BLaER1 treated with 17β-estradiol and CSF1 and Interleukin-3, amounts not matched to agents 10 nM and 100 nM (cell line): Measurements from ENCODE around the gene LINGO4.

Experiments
- H3K27ac ChIP-seq, 11 experiments: shearing (Covaris generic); formaldehyde crosslinking; 2 replicates each; pipeline ENCODE4 v1.8.1; 2022
- H3K27me3 ChIP-seq, 11 experiments: shearing (Covaris generic); formaldehyde crosslinking; 2 replicates each; pipeline ENCODE4 v1.8.1; 2022
- H3K36me3 ChIP-seq, 11 experiments: shearing (Covaris generic); formaldehyde crosslinking; 2 replicates each; pipeline ENCODE4 v1.8.1; 2022
- H3K4me1 ChIP-seq, 10 experiments: shearing (Covaris generic); formaldehyde crosslinking; 2 replicates each; pipeline ENCODE4 v1.8.1; 2022
- H3K4me2 ChIP-seq, 11 experiments: shearing (Covaris generic); formaldehyde crosslinking; 2 replicates each; pipeline ENCODE4 v1.8.1; 2022
- H3K4me3 ChIP-seq, 10 experiments: shearing (Covaris generic); formaldehyde crosslinking; 2 replicates each; pipeline ENCODE4 v1.8.1; 2022
- H3K9ac ChIP-seq, 11 experiments: shearing (Covaris generic); formaldehyde crosslinking; 2 replicates each; pipeline ENCODE4 v1.8.1; 2022
- H3K9me3 ChIP-seq, 11 experiments: shearing (Covaris generic); formaldehyde crosslinking; replicated peaks in 1 of 11; 2 replicates each; pipeline ENCODE4 v1.8.1; 2022
- H4K20me1 ChIP-seq, 11 experiments: shearing (Covaris generic); formaldehyde crosslinking; 2 replicates each; pipeline ENCODE4 v1.8.1; 2022
- Cebpa-rat ChIP-seq, 11 experiments: shearing (Covaris generic); IDR thresholded peaks; 2 replicates each; pipeline ENCODE4 v1.8.1; 2022

The LINGO4 gene

DNA sequence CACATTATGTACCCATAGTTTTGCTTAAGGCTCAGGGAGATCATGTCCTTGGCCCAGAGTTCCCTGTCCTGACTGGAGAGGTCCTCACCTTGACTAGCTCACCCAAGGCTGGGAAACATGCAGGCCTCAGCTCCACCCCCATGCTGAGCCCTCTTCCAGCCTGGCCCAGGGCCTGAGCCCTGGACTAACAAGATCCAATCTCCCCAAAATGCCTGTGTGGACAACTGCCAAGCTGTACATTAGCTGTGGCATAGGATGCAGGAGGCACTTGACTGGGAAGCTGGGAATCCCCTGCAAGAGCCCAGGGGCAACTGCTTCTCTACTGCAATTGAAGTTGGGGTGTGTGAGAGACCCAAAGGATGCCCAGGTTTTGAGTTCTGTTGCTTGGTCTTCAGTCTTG lies 2.1 kb downstream of the LINGO4 start:
- Histone ChIP-seq H3K36me3 (no peaks in the 10 kb centered on the region), H3K27ac (no peak overlapping the region), H3K4me2 (peak overlapping the region in 9 of 11 experiments; percentile 87 to 99 (median 93); a peak in 18 of 22 replicates), H3K4me3 (no peak overlapping the region), H3K27me3 (peaks cover 0 to 13% (median 0%) of the 10 kb centered on the region in 11 experiments; a peak in 3 of 22 replicates), H3K4me1 (peaks cover 49 to 93% (median 88%) of the 10 kb centered on the region in 10 experiments), H4K20me1 (peaks cover 0 to 32% (median 0%) of the 10 kb centered on the region in 11 experiments; a peak in 5 of 22 replicates), H3K9me3 (no peaks in the 10 kb centered on the region), H3K9ac (no peak overlapping the region)
- no peak for TF ChIP-seq Cebpa-rat (IDR thresholded peaks at IDR 0.05)

DNA sequence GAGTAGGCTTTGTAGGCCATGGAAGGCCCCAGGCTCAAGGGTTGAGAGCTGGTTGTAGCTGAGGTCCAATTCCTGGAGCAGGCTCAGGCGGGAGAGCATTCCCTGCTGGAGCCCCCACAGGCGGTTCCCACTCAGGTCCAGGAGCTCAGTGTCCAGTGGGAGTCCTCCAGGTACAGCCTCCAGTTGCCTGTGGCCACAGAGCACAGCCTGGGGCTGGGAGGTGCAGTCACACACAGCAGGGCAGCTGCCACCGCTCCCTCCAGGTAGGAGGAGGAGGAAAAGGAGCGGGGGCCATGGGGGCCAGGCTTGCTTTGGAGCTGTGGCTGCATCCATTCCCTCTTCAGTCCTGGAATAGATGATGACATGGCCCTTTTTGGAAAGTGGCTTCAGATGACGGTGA lies 2.8 kb downstream of the LINGO4 start:
- no peak for TF ChIP-seq Cebpa-rat (IDR thresholded peaks at IDR 0.05)
- peaks cover 0 to 32% (median 0%) of the 10 kb centered on the region in 11 experiments; a peak in 5 of 22 replicates for H4K20me1 ChIP-seq
- peak overlapping the region in 9 of 11 experiments; percentile 87 to 99 (median 93); a peak in 14 of 22 replicates for H3K4me2 ChIP-seq
- peaks cover 41 to 85% (median 80%) of the 10 kb centered on the region in 10 experiments for H3K4me1 ChIP-seq
- H3K9me3 ChIP-seq, result no peaks in the 10 kb centered on the region
- no peak overlapping the region for H3K27ac ChIP-seq
- no peak overlapping the region for H3K4me3 ChIP-seq
- H3K27me3 ChIP-seq, result peaks cover 0 to 13% (median 0%) of the 10 kb centered on the region in 11 experiments; a peak in 3 of 22 replicates
- H3K36me3 ChIP-seq, result no peaks in the 10 kb centered on the region
- H3K9ac ChIP-seq, result no peak overlapping the region

DNA sequence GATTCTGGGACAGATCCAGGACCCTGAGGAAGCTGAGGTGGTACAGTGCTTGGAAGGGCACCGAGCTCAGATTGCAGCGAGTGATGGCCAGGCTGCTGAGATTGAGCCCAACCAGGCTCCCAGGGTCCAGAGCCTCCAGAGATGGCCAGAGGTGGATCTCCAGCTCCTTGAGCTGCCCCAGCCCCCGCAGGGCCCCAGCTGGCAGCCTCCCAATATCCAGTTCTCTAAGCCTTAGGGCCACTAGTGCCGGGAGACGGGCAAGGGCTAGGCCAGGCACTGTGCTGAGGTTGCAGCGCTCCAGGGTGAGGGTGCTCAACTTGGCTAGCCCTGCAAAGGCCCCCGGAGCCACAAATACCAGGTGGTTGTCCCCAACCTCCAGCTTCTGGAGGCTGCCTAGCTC lies 3.4 kb downstream of the LINGO4 start:
- Histone ChIP-seq H3K9ac (no peak overlapping the region), H3K4me2 (peak overlapping the region in 8 of 11 experiments; percentile 87 to 99 (median 94); a peak in 11 of 22 replicates)

DNA sequence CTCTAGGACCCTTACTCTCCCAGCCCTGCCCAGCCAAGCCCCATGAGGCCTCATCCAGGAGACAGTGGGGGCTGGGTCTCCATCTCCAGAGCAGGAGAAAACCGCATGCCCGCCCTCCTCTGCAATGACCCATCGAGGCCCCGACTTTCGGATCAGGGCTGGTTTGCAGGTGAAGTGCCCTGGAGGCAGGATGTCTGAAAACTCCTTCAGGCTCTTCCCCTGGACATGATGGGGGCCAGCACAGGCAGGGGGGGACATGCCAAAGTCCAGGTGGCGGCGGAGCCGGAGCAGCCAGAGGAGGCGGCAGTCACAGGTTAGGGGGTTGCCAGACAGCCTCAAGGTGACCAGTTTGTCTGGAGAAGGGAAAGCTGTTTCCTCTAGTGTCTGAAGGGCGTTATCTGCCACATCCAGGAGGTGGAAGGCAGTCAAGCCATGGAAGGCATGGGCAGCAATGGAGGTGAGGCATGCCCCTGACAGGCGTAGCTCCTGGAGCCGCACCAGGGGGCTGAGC lies 3.9 kb downstream of the LINGO4 start:
- Histone ChIP-seq H3K4me1 (peaks cover 38 to 79% (median 70%) of the 10 kb centered on the region in 10 experiments), H3K9me3 (no peaks in the 10 kb centered on the region), H4K20me1 (peaks cover 0 to 32% (median 0%) of the 10 kb centered on the region in 11 experiments; a peak in 5 of 22 replicates), H3K27me3 (peaks cover 0 to 13% (median 0%) of the 10 kb centered on the region in 11 experiments; a peak in 3 of 22 replicates), H3K9ac (no peak overlapping the region), H3K4me3 (no peak overlapping the region), H3K36me3 (no peaks in the 10 kb centered on the region), H3K27ac (no peak overlapping the region), H3K4me2 (peak overlapping the region in 9 of 11 experiments; percentile 61 to 99 (median 91); a peak in 17 of 22 replicates)
- TF ChIP-seq Cebpa-rat (IDR thresholded peaks at IDR 0.05), result no peak

More for the DNA sequence above, 3.4 kb downstream of the LINGO4 start:
- Histone ChIP-seq H3K4me3 (no peak overlapping the region), H3K36me3 (no peaks in the 10 kb centered on the region), H4K20me1 (peaks cover 0 to 32% (median 0%) of the 10 kb centered on the region in 11 experiments; a peak in 5 of 22 replicates), H3K4me1 (peaks cover 38 to 80% (median 75%) of the 10 kb centered on the region in 10 experiments), H3K9me3 (no peaks in the 10 kb centered on the region), H3K27me3 (peaks cover 0 to 13% (median 0%) of the 10 kb centered on the region in 11 experiments; a peak in 3 of 22 replicates), H3K27ac (no peak overlapping the region)
- TF ChIP-seq Cebpa-rat (IDR thresholded peaks at IDR 0.05), result no peak

DNA sequence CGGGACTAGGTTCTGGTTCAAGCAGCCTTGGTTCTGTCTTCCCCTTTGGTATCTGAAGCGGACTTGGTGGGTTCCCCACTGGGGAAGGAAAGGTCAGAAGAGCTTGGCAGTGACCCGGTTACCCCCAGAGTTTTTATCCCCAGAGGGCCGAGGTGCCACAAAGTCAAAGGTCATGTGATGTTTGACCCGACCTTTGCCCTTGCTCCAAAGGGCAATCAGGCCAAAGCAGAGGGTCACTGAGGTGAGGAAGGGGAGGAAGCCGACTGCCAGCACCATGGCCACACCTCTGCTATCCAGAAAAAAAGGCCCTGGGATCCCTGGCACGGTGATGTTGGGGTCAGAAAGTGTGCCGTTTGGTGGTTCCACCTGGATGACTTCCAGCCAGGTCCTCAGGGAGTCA lies 4.4 kb downstream of the LINGO4 start:
- H3K27me3 ChIP-seq, result peaks cover 0 to 13% (median 0%) of the 10 kb centered on the region in 11 experiments; a peak in 3 of 22 replicates
- no peak for TF ChIP-seq Cebpa-rat (IDR thresholded peaks at IDR 0.05)

DNA sequence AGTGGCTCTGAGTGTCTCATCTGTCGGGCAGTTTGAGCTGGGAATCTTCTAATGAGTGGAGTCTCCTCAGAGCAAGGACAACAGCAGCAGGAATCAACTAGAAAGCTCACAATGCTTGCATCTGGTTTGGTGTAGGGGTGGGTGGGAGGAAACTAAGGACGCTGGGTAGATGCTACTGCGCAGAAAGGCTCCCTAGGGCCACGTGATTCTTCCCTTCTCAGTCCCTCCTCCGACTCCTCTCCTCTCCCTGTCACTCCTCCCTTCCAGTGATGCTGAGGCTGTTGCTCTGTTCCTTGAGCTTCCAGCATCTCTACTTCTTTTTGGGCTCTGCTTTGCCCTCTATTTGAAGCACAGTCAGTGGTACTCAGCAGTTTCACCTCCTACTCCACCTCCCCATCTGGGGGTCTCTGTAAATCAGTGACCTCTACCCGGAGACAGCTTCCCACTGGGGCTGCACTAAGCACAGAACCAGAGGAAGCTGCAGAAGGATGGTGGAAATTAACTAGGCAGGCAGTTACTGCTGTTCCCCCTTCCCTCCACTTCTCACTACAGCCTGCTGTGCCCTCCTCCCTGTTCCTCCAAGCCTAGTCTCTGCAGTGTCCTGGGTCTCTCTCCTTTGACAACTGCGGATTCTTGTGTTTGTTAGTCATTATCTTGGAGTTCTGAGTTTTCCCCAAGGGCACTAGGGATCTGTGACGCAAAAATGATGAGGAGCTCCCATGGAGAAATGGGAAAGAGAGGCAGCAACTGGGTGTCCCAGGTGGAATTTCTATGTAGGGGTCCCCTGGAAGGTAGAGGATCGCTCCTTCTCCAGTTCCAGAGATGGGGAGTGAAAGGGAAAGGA lies 5.8 kb downstream of the LINGO4 start:
- Histone ChIP-seq H3K36me3 (no peaks in the 10 kb centered on the region; a peak in 1 of 22 replicates), H3K4me3 (no peak overlapping the region), H3K27ac (no peak overlapping the region), H3K9ac (no peak overlapping the region), H3K9me3 (no peaks in the 10 kb centered on the region), H3K4me1 (peaks cover 25 to 71% (median 58%) of the 10 kb centered on the region in 10 experiments), H3K27me3 (peaks cover 0 to 13% (median 0%) of the 10 kb centered on the region in 11 experiments; a peak in 3 of 22 replicates), H3K4me2 (peak overlapping the region in 9 of 11 experiments; percentile 3 to 99 (median 91); a peak in 13 of 22 replicates), H4K20me1 (peaks cover 0 to 21% (median 0%) of the 10 kb centered on the region in 11 experiments; a peak in 1 of 22 replicates)
- TF ChIP-seq Cebpa-rat (IDR thresholded peaks at IDR 0.05), result no peak

More for the DNA sequence above, 4.4 kb downstream of the LINGO4 start:
- H3K9me3 ChIP-seq, result no peaks in the 10 kb centered on the region
- H3K4me3 ChIP-seq, result no peak overlapping the region
- H3K4me1 ChIP-seq, result peaks cover 38 to 79% (median 65%) of the 10 kb centered on the region in 10 experiments
- H3K27ac ChIP-seq, result no peak overlapping the region
- peaks cover 0 to 32% (median 0%) of the 10 kb centered on the region in 11 experiments; a peak in 5 of 22 replicates for H4K20me1 ChIP-seq
- peak overlapping the region; percentile 21 to 99 (median 87); a peak in 19 of 22 replicates for H3K4me2 ChIP-seq
- no peaks in the 10 kb centered on the region for H3K36me3 ChIP-seq
- no peak overlapping the region for H3K9ac ChIP-seq

DNA sequence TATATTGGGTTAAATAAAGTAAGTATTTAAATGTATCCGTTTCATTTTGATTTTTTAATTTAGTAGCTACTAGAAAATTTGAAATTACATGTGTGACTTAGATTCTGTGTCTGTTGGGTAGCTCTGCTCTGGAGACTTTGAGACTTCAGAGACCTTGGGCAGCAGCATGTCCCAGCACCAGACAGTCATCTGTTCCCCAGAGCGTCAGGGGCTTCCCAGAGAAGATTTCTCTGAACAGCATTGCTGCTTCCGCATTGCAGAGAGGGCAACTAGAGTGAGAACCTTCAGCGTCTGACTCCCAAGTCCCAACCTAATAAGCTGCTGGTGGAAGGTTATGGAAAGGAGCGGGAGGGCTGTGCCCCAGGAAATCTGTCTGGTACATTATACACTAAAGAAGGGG lies 6.6 kb downstream of the LINGO4 start:
- no peak for TF ChIP-seq Cebpa-rat (IDR thresholded peaks at IDR 0.05)
- no peak overlapping the region for H3K9ac ChIP-seq
- H3K27me3 ChIP-seq, result peaks cover 0 to 13% (median 0%) of the 10 kb centered on the region in 11 experiments; a peak in 3 of 22 replicates
- H3K4me3 ChIP-seq, result no peak overlapping the region
- no peaks in the 10 kb centered on the region; a peak in 1 of 22 replicates for H3K36me3 ChIP-seq
- peak overlapping the region in 3 of 11 experiments; percentile 3 to 27 (median 11); a peak in 4 of 22 replicates for H3K4me2 ChIP-seq
- H3K27ac ChIP-seq, result no peak overlapping the region
- H3K4me1 ChIP-seq, result peaks cover 16 to 62% (median 49%) of the 10 kb centered on the region in 10 experiments
- H3K9me3 ChIP-seq, result no peaks in the 10 kb centered on the region
- peaks cover 0 to 17% (median 0%) of the 10 kb centered on the region in 11 experiments; a peak in 1 of 22 replicates for H4K20me1 ChIP-seq

DNA sequence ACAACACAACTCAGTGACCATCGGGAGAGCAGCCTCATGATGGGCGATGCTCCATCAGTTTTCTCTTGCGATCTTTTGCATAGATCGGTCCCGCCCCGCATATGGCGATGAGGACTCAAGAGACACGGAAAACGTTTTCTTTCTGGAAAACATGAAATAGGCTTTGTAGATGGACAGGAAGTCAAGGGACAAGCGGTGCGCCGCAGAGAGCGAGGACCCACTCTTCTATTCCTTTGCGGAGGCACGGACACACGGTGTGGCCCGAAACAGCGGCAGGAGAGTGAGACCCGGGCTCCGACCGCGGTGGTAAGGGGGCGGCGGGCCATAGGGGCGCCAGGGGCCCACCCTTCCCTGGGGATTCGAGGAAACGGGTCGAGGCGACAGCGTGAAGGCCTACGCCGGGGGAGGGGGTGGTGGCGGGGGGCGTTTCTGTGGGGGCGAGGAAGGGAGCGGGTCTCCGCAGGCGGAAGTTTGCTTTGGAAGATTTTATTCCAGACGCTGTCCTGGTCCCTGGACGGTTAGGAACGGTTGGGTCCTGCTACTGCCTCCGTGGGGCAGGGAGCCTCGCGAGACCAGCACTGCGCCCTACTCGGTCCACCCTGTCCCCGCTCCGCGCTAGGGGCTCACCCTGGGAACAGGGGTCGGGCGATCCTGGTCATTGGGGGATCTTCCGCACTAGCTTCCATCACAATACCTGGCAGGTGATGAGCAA lies 14.1 kb downstream of the LINGO4 start:
- Histone ChIP-seq H3K9ac (peak overlapping the region; percentile 51 to 77 (median 73); a peak in 21 of 22 replicates), H3K27ac (peak overlapping the region in 9 of 11 experiments; percentile 9 to 41 (median 30); a peak in 10 of 22 replicates), H3K9me3 (no peaks in the 10 kb centered on the region), H3K4me3 (peak overlapping the region; percentile 71 to 85 (median 74)), H3K4me1 (peaks cover 5 to 35% (median 21%) of the 10 kb centered on the region in 10 experiments; a peak in 18 of 20 replicates), H3K36me3 (no peaks in the 10 kb centered on the region; a peak in 1 of 22 replicates), H3K27me3 (no peaks in the 10 kb centered on the region), H4K20me1 (no peaks in the 10 kb centered on the region), H3K4me2 (peak overlapping the region; percentile 94 to 99 (median 97))
- no peak for TF ChIP-seq Cebpa-rat (IDR thresholded peaks at IDR 0.05)
